ENCODE data around the gene NELL2. TPM values are rescaled to one million over a fixed set of nuclear protein-coding genes. Genes with fewer than 3 reads are reported as not detected.
"Not testable (repeated sequence)": the region's sequence is repeated elsewhere in the genome, so short reads cannot be mapped to it uniquely, and the experiment has no call there.

Gene NELL2
- polyA plus RNA-seq, 1 of the 3 experiments (the other 2 are of a cell fraction) = 0.35 TPM

DNA sequence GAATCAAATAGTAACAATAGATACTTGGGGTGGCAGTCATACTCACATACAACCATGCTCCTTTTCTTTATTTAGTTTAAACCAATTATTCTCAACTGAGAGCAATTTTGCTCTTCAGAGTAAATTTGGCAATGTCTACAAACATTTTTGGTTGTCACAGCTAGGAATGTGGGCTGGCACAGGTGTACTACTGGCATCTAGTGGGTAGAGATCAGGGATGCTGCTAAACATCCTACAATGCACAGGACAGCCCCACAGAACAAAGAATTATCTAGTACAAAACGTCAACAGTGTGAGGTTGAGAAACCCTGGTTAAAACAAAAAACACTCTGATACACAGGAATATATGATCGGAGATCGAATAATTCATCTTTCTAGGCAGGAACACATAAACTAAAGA is 186.5 kb downstream of the NELL2 start:
- H3K36me3 ChIP-seq (replicated peaks in 1 of 2; ENCODE audit: control insufficient read depth in 1 of 2, insufficient read depth in 2 of 2, low read length in 1 of 2) = no peaks in the 10 kb centered on the region
- no peaks in the 10 kb centered on the region for H3K27me3 ChIP-seq (ENCODE audit: insufficient read depth)
- no peak overlapping the region for H3K9ac ChIP-seq
- H3K79me2 ChIP-seq (ENCODE audit: insufficient read depth) = no peaks in the 10 kb centered on the region
- no peaks in the 10 kb centered on the region for H3K4me1 ChIP-seq (ENCODE audit: control insufficient read depth in 1 of 2, insufficient read depth in 2 of 2, low read depth in 1 of 2, low read length in 1 of 2)
- POLR2A ChIA-PET = no interaction called here
- CTCF ChIA-PET = interaction anchor here (1.0 to 2.0 kb wide), 3 partner anchors 9 to 372 kb away, joined by 3 to 5 read pairs (median 4); no protein-coding TSS in a partner anchor
- no peaks in the 10 kb centered on the region for H3K9me3 ChIP-seq
- WGBS (ENCODE audit: low lambda C conversion rate) = 46% methylated on average over 3 of the region's 3 CpGs
- H2AFZ ChIP-seq (ENCODE audit: low read depth) = no peak overlapping the region
- no peak overlapping the region for H3K4me3 ChIP-seq (ENCODE audit: low read depth in 2 of 2, low read length in 1 of 2)
- H3K9me2 ChIP-seq = no peaks in the 10 kb centered on the region
- H3F3A ChIP-seq (replicated peaks; ENCODE audit: insufficient read depth) = no peaks in the 10 kb centered on the region
- H3K4me2 ChIP-seq = no peak overlapping the region
- H4K20me1 ChIP-seq (ENCODE audit: insufficient read depth) = no peaks in the 10 kb centered on the region
- no peak for DNase-seq
- TF ChIP-seq FOXJ3 (CRISPR knock-in tag; IDR thresholded peaks at IDR 0.05) (no peak), GATA2 (CRISPR knock-in tag; IDR thresholded peaks at IDR 0.05) (no peak), MAX (IDR thresholded peaks at IDR 0.05; ENCODE audit: low read depth) (no peak), RAD21 (IDR thresholded peaks at IDR 0.05; ENCODE audit: low read length) (0 out of 2 replicates have a peak, but pooled peaks have one; percentile 5), ZBTB33 (IDR thresholded peaks at IDR 0.05; ENCODE audit: borderline replicate concordance, low read depth) (no peak), NFIC (IDR thresholded peaks at IDR 0.05; ENCODE audit: borderline replicate concordance) (no peak), MEF2A (IDR thresholded peaks at IDR 0.05; ENCODE audit: borderline replicate concordance, low read depth) (no peak)
- TF ChIP-seq, protein P1, sequence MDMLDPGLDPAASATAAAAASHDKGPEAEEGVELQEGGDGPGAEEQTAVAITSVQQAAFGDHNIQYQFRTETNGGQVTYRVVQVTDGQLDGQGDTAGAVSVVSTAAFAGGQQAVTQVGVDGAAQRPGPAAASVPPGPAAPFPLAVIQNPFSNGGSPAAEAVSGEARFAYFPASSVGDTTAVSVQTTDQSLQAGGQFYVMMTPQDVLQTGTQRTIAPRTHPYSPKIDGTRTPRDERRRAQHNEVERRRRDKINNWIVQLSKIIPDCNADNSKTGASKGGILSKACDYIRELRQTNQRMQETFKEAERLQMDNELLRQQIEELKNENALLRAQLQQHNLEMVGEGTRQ (IDR thresholded peaks at IDR 0.05; ENCODE audit: borderline replicate concordance, low read depth, low read length) = no peak
- H3K27ac ChIP-seq (ENCODE audit: low read depth in 2 of 2, low read length in 1 of 2) = no peak overlapping the region

DNA sequence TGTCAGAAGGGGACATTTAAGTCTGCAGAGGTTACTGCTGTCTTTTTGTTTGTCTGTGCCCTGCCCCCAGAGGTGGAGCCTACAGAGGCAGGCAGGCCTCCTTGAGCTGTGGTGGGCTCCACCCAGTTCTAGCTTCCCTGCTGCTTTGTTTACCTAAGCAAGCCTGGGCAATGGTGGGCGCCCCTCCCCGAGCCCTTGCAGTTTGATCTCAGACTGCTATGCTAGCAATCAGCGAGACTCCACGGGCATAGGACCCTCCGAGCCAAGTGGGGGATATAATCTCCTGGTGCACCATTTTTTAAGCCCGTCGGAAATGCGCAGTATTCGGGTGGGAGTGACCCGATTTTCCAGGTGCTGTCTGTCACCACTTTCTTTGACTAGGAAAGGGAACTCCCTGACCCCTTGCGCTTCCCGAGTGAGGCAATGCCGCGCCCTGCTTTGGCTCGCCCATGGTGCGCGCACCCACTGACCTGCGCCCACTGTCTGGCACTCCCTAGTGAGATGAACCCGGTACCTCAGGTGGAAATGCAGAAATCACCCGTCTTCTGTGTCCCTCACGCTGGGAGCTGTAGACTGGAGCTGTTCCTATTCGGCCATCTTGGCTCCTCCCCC is 189.2 kb downstream of the NELL2 start:
- H3K9me3 ChIP-seq; H4K20me1 ChIP-seq (ENCODE audit: insufficient read depth); H3K4me3 ChIP-seq (ENCODE audit: low read depth in 2 of 2, low read length in 1 of 2); H3K36me3 ChIP-seq (replicated peaks in 1 of 2; ENCODE audit: control insufficient read depth in 1 of 2, insufficient read depth in 2 of 2, low read length in 1 of 2); H3K79me2 ChIP-seq (ENCODE audit: insufficient read depth); H2AFZ ChIP-seq (ENCODE audit: low read depth); H3K9me2 ChIP-seq; H3F3A ChIP-seq (replicated peaks; ENCODE audit: insufficient read depth); H3K4me2 ChIP-seq; DNase-seq; H3K4me1 ChIP-seq (ENCODE audit: control insufficient read depth in 1 of 2, insufficient read depth in 2 of 2, low read depth in 1 of 2, low read length in 1 of 2); H3K9ac ChIP-seq; H3K27ac ChIP-seq (ENCODE audit: low read depth in 2 of 2, low read length in 1 of 2); POLR2A ChIA-PET; H3K27me3 ChIP-seq (ENCODE audit: insufficient read depth); CTCF ChIA-PET: not testable (repeated sequence)
- 72% methylated on average over 20 of the region's 22 CpGs for WGBS (ENCODE audit: low lambda C conversion rate)

- no peak for TF ChIP-seq MAX (IDR thresholded peaks at IDR 0.05; ENCODE audit: low read depth)
- no peak for TF ChIP-seq EP300 (IDR thresholded peaks at IDR 0.05; ENCODE audit: borderline replicate concordance in 1 of 2, low read depth in 1 of 2, low read length in 1 of 2)
- no peak for TF ChIP-seq MXI1 (IDR thresholded peaks at IDR 0.05; ENCODE audit: low read depth, low read length)
- TF ChIP-seq TEAD4 (IDR thresholded peaks at IDR 0.05; ENCODE audit: borderline replicate concordance, insufficient read depth) = no peak
- ChIA-PET POLR2A (no interaction called here), CTCF (no interaction called here)
- Histone ChIP-seq H3K9me3 (no peaks in the 10 kb centered on the region), H4K20me1 (ENCODE audit: insufficient read depth) (no peaks in the 10 kb centered on the region), H3K4me3 (ENCODE audit: low read depth in 2 of 2, low read length in 1 of 2) (no peak overlapping the region), H3K36me3 (replicated peaks in 1 of 2; ENCODE audit: control insufficient read depth in 1 of 2, insufficient read depth in 2 of 2, low read length in 1 of 2) (no peaks in the 10 kb centered on the region), H3K27me3 (ENCODE audit: insufficient read depth) (no peaks in the 10 kb centered on the region), H2AFZ (ENCODE audit: low read depth) (no peak overlapping the region), H3K27ac (ENCODE audit: low read depth in 2 of 2, low read length in 1 of 2) (no peak overlapping the region), H3K9ac (no peak overlapping the region), H3K4me1 (ENCODE audit: control insufficient read depth in 1 of 2, insufficient read depth in 2 of 2, low read depth in 1 of 2, low read length in 1 of 2) (no peaks in the 10 kb centered on the region), H3K79me2 (ENCODE audit: insufficient read depth) (no peaks in the 10 kb centered on the region), H3F3A (replicated peaks; ENCODE audit: insufficient read depth) (no peaks in the 10 kb centered on the region), H3K4me2 (no peak overlapping the region), H3K9me2 (no peaks in the 10 kb centered on the region)
- DNase-seq = no peak
Measured at GRCh38 chr12:44677724-44678123, 198.4 kb downstream of the NELL2 start.

Measured in SK-N-SH (cell line).